ENCODE measurements around the gene CTBP2. TPM values are rescaled to one million over a fixed set of nuclear protein-coding genes. Genes with fewer than 3 reads are reported as not detected.

CTBP2 gene
- total and polyA plus RNA-seq, 8 donors = 21.4 to 60.8 (median 31.1) TPM

GRCh38 chr10:124957404-124957947 lies 202.9 kb downstream of the CTBP2 start:
- H3K9me3 ChIP-seq = no peaks in the 10 kb centered on the region
- H3K4me3 ChIP-seq = no peak overlapping the region
- no peaks in the 10 kb centered on the region for H3K27me3 ChIP-seq
- no peaks in the 10 kb centered on the region for H3K36me3 ChIP-seq
- no peak for FAIRE-seq
- intact Hi-C loops (cut with DNase I) = no loop called here
- 89 to 94% methylated on average over 7 of the region's 7 CpGs for WGBS, 2 donors
- no peak overlapping the region for H3K27ac ChIP-seq
- ATAC-seq = peak in 2 of 4 donors; percentile 12 to 46
- no peak for DNase-seq
- peaks cover 0 to 20% (median 9%) of the 10 kb centered on the region in 3 donors for H3K4me1 ChIP-seq
- TF ChIP-seq CTCF (IDR thresholded peaks at IDR 0.05) = no peak

- FAIRE-seq = no peak
Observed at GRCh38 chr10:124956764-124957163, 203.6 kb downstream of the CTBP2 start.

GRCh38 chr10:124955868-124956267 lies 204.5 kb downstream of the CTBP2 start:
- ATAC-seq (no peak), DNase-seq (no peak), FAIRE-seq (no peak)
- no peak overlapping the region for H3K4me3 ChIP-seq
- 58 to 60% methylated on average over 10 of the region's 10 CpGs for WGBS, 2 donors
- H3K36me3 ChIP-seq = no peaks in the 10 kb centered on the region
- H3K9me3 ChIP-seq = no peaks in the 10 kb centered on the region
- peaks cover 0 to 20% (median 9%) of the 10 kb centered on the region in 3 donors for H3K4me1 ChIP-seq
- no peaks in the 10 kb centered on the region for H3K27me3 ChIP-seq
- intact Hi-C loops (cut with DNase I) = no loop called here
- no peak for TF ChIP-seq CTCF (IDR thresholded peaks at IDR 0.05)
- H3K27ac ChIP-seq = no peak overlapping the region

More at GRCh38 chr10:124956764-124957163, 203.6 kb downstream of the CTBP2 start:
- no peak overlapping the region for H3K27ac ChIP-seq
- no peak for ATAC-seq
- WGBS, 2 donors = 79 to 82% methylated on average over 1 of the region's 1 CpG
- no peaks in the 10 kb centered on the region for H3K9me3 ChIP-seq
- no peak for DNase-seq
- H3K4me3 ChIP-seq = no peak overlapping the region
- TF ChIP-seq CTCF (IDR thresholded peaks at IDR 0.05) = no peak
- H3K27me3 ChIP-seq = no peaks in the 10 kb centered on the region
- intact Hi-C loops (cut with DNase I) = no loop called here
- H3K36me3 ChIP-seq = no peaks in the 10 kb centered on the region
- peaks cover 0 to 20% (median 9%) of the 10 kb centered on the region in 3 donors for H3K4me1 ChIP-seq

- peaks cover 0 to 20% (median 9%) of the 10 kb centered on the region in 3 donors for H3K4me1 ChIP-seq
- no peaks in the 10 kb centered on the region for H3K36me3 ChIP-seq
- 73 to 76% methylated on average over 7 of the region's 7 CpGs for WGBS, 2 donors
- H3K27ac ChIP-seq = no peak overlapping the region
- ATAC-seq = no peak
- DNase-seq = no peak
- FAIRE-seq = no peak
- H3K4me3 ChIP-seq = no peak overlapping the region
- no peak for TF ChIP-seq CTCF (IDR thresholded peaks at IDR 0.05)
- intact Hi-C loops (cut with DNase I) = no loop called here
- no peaks in the 10 kb centered on the region for H3K27me3 ChIP-seq
- no peaks in the 10 kb centered on the region for H3K9me3 ChIP-seq
Observed at GRCh38 chr10:124955243-124955642, 205.1 kb downstream of the CTBP2 start.

- H3K4me1 ChIP-seq = peaks cover 0 to 20% (median 9%) of the 10 kb centered on the region in 3 donors
- intact Hi-C loops (cut with DNase I) = no loop called here
- DNase-seq = no peak
- no peaks in the 10 kb centered on the region for H3K27me3 ChIP-seq
- H3K4me3 ChIP-seq = no peak overlapping the region
- peak overlapping the region in 1 of 4 donors; percentile 34 for H3K27ac ChIP-seq
- peak; percentile 31 to 76 (median 58) for ATAC-seq
- TF ChIP-seq CTCF (IDR thresholded peaks at IDR 0.05) = no peak
- 24 to 33% methylated on average over 3 of the region's 3 CpGs for WGBS, 2 donors
- no peak for FAIRE-seq
- H3K9me3 ChIP-seq = no peaks in the 10 kb centered on the region
- no peaks in the 10 kb centered on the region for H3K36me3 ChIP-seq
Observed at GRCh38 chr10:124953421-124953820, 206.9 kb downstream of the CTBP2 start.
